ENCODE results near the gene CASP12.

The CASP12 gene

GRCh38 chr11:104926771-104927611, 28.7 kb upstream of the CASP12 start:
- H3K4me3 ChIP-seq (ENCODE audit: low read depth, low read length), result no peak overlapping the region
- in situ Hi-C loops (cut with HindIII; ENCODE audit: low sequenced_read_pairs), result no loop called here
- DNase-seq (ENCODE audit: low read depth), result no peak
- TF ChIP-seq CTCF (IDR thresholded peaks at IDR 0.05; ENCODE audit: low read depth, low read length, missing control alignments), result no peak

- no peak overlapping the region for H3K4me3 ChIP-seq (ENCODE audit: low read depth, low read length)
- no peak for DNase-seq (ENCODE audit: low read depth)
- no peak for TF ChIP-seq CTCF (IDR thresholded peaks at IDR 0.05; ENCODE audit: low read depth, low read length, missing control alignments)
- in situ Hi-C loops (cut with HindIII; ENCODE audit: low sequenced_read_pairs), result no loop called here
Observed at GRCh38 chr11:104925850-104926249, 27.6 kb upstream of the CASP12 start.

GRCh38 chr11:104918113-104918824, 20.0 kb upstream of the CASP12 start:
- in situ Hi-C loops (cut with HindIII; ENCODE audit: low sequenced_read_pairs), result no loop called here
- TF ChIP-seq CTCF (IDR thresholded peaks at IDR 0.05; ENCODE audit: low read depth, low read length, missing control alignments), result no peak
- peak; percentile 77 for DNase-seq (ENCODE audit: low read depth)
- H3K4me3 ChIP-seq (ENCODE audit: low read depth, low read length), result peak overlapping the region; percentile 20

GRCh38 chr11:104917271-104918112, 19.2 kb upstream of the CASP12 start:
- peak overlapping the region; percentile 20 for H3K4me3 ChIP-seq (ENCODE audit: low read depth, low read length)
- DNase-seq (ENCODE audit: low read depth), result no peak
- in situ Hi-C loops (cut with HindIII; ENCODE audit: low sequenced_read_pairs), result no loop called here
- no peak for TF ChIP-seq CTCF (IDR thresholded peaks at IDR 0.05; ENCODE audit: low read depth, low read length, missing control alignments)

- no peak overlapping the region for H3K4me3 ChIP-seq (ENCODE audit: low read depth, low read length)
- DNase-seq (ENCODE audit: low read depth), result no peak
- TF ChIP-seq CTCF (IDR thresholded peaks at IDR 0.05; ENCODE audit: low read depth, low read length, missing control alignments), result no peak
- in situ Hi-C loops (cut with HindIII; ENCODE audit: low sequenced_read_pairs), result no loop called here
Observed at GRCh38 chr11:104916442-104916841, 18.2 kb upstream of the CASP12 start.

- H3K4me3 ChIP-seq (ENCODE audit: low read depth, low read length), result no peak overlapping the region
- no peak for TF ChIP-seq CTCF (IDR thresholded peaks at IDR 0.05; ENCODE audit: low read depth, low read length, missing control alignments)
- in situ Hi-C loops (cut with HindIII; ENCODE audit: low sequenced_read_pairs), result no loop called here
- no peak for DNase-seq (ENCODE audit: low read depth)
Observed at GRCh38 chr11:104912102-104912501, 13.8 kb upstream of the CASP12 start.
